ENCODE data around the gene ACOT11.
A peak's percentile ranks its signal among the peaks of the same experiment; 100 is the strongest.

Gene ACOT11

DNA sequence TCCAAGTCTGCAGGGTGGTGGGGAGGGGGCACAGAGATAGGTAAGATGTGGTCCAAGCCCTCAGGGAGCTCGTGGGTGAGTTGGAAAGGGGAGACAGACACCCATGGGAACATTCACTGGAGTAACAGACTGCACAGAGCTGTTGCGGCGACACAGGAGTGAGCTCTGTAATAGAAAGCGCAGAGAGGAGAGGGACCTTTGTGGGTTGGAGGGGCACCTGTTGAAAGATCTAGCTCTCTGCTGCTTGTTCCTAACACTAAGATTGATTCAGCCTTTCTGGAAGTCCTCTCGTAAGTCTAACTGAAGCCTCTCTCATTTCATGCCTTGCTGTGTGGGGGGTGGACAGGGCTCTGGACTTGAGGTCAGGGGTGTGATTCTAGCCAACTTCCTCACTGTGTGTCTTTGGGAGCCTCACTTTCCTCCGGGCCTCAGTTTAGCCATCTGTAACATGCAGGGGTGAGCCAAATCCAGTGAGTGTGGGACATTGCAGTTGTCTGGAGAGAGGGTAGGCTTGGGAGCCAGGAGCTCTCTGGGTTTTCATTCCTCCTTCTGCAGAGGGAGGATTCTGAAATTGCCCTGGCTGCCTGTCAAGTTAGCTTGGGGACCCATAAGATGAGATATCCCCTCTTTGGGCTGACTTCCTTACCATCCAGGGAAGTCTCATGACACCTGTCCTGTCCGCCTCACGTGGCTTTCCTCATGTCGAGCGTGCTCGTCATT is 2.0 kb upstream of the ACOT11 start:
- no peaks in the 10 kb centered on the region for H3K36me3 ChIP-seq (ENCODE audit: insufficient read depth, low read length)
- no peak overlapping the region for H3K9ac ChIP-seq (ENCODE audit: low read depth, low read length)
- H3K4me1 ChIP-seq (ENCODE audit: insufficient read depth, low read length): peaks cover 26% of the 10 kb centered on the region
- H3K9me3 ChIP-seq (ENCODE audit: control insufficient read depth, insufficient read depth, low read length): no peaks in the 10 kb centered on the region

DNA sequence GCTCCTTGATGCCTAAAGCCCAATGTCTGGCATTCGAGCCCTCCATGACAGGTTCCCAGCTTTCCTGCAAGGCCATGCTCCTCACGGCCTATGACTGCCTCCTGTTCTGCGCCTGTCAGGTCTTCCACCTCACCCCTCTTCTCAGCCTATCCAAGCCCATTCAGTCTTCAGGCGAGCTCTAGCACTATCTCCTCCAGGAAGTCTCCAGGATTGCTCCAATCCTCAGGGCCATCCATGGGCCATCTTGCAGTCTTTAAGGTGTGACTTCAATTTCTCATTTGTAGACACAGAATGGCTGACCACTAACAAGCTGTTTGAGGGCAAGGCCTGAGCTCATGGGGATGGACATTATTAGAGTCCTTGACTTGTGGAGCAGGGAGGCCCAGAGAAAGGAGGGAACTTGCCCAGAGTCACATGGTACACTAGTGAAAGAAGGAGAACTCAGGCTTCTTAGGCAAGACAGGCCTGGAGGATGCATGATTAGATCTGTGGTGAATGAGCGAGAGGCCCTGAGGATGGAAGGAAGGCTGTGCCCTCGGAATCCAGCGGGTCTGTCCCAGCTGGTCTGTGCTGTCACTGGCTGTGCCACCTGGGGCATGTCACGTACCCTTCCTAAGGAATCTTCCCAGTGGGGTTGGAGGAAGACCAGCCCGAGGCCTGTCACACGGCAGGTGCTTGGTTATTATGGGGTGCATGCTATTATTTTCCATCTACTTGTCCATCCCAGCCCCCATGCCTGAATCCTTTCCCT is 1.2 kb upstream of the ACOT11 start:
- no peaks in the 10 kb centered on the region for H3K9me3 ChIP-seq (ENCODE audit: control insufficient read depth, insufficient read depth, low read length)
- H3K4me1 ChIP-seq (ENCODE audit: insufficient read depth, low read length): peaks cover 26% of the 10 kb centered on the region
- no peak overlapping the region for H3K9ac ChIP-seq (ENCODE audit: low read depth, low read length)
- H3K36me3 ChIP-seq (ENCODE audit: insufficient read depth, low read length): no peaks in the 10 kb centered on the region

DNA sequence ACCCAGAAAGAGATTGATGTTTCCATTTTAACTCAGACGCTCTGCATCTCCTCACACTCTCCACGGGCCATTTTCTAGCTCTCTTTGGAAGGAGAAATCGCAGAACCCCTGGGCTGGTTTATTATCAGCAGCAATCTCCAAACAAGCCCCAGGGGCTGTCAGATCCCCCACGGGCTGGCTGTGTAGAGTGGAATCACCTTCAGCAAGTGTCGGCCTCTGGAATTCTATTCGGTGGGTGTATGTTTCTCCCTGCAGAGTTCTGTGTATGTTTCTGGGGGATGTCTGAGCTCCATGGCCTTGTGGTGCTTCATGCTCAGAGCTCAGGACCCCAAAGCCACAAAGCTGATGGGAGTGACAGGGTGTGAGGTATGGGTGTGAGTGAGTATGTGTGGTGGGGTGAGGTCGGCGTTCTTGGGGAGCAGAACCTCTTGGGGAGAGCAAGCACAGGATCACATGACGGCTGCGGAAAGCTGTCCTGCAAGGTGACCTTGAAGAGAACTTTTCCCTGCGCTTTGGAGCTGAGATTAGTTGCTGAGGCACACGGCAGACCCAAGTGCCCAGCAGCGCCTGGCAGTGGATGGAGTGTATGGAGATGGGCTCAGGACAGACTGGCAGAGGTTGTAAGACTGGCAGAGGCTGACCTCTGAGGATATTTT is 489 bp downstream of the ACOT11 start:
- Histone ChIP-seq H3K9ac (ENCODE audit: low read depth, low read length) (0 out of 2 replicates have a peak overlapping the region, but pooled peaks have one; percentile 8), H3K4me1 (ENCODE audit: insufficient read depth, low read length) (peaks cover 19% of the 10 kb centered on the region)

DNA sequence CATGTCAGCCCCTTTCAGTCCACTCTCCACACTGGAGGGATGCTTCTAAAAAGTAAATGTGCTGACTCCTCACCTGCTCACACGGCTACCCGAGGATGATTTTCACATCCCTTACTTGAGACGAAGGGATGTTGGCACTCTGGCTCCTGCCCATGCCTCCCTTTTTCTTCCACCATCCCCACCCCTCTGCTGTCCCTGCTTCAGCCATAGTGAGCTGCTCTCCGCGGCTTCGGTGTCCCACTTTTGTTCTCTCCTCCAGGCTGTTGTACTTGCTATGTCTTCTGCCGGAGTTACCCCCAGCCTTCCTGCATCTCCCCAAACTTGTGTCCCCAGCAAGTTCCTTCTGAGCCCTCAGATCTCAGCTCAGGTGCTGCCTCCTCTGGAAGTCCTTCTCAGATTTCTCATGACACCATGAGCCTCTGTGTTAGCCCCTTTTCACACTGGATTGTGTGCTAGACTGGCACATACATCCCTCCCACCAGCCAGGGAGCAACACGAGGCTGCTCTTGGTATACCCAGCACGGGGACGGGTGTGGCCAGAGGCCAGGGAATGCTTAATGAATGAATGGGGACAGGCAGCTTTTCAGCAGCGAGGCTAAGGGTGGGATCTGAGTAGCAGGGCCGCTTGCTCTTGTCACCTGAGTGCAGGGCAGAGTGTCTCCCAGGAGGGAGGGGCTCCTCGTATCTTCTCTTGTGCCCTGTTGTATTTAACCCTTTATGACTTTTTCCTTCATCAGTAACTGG is 1.3 kb downstream of the ACOT11 start:
- no peaks in the 10 kb centered on the region for H3K9me3 ChIP-seq (ENCODE audit: control insufficient read depth, insufficient read depth, low read length)
- H3K9ac ChIP-seq (ENCODE audit: low read depth, low read length): no peak overlapping the region
- peaks cover 16% of the 10 kb centered on the region; the same call in 1 of the 2 replicates for H3K4me1 ChIP-seq (ENCODE audit: insufficient read depth, low read length)
- H3K36me3 ChIP-seq (ENCODE audit: insufficient read depth, low read length): no peaks in the 10 kb centered on the region

More for the DNA sequence above, 489 bp downstream of the ACOT11 start:
- H3K9me3 ChIP-seq (ENCODE audit: control insufficient read depth, insufficient read depth, low read length): no peaks in the 10 kb centered on the region
- no peaks in the 10 kb centered on the region for H3K36me3 ChIP-seq (ENCODE audit: insufficient read depth, low read length)

DNA sequence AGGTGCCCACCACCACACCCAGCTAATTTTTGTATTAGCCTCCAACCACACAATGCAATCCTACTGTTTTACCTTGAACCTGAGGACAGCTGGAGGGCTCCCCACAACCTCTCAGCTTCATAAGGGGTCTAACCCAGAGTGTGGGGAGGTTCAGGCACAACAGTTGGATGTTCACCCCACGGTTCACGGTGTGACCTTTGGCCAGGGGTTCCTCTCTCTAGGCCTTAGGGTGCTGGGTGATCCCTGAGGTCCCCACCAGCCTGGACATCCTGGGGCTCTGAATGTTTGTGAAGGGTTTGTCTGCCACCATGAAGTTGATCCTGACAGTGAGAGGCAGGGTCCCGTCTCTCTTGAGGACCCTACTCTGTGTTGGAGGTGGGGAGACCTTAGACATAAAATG is 3.9 kb downstream of the ACOT11 start:
- Histone ChIP-seq H3K36me3 (ENCODE audit: insufficient read depth, low read length) (no peaks in the 10 kb centered on the region), H3K9me3 (ENCODE audit: control insufficient read depth, insufficient read depth, low read length) (no peaks in the 10 kb centered on the region), H3K4me1 (ENCODE audit: insufficient read depth, low read length) (peaks cover 16% of the 10 kb centered on the region; the same call in 1 of the 2 replicates), H3K9ac (ENCODE audit: low read depth, low read length) (no peak overlapping the region)

DNA sequence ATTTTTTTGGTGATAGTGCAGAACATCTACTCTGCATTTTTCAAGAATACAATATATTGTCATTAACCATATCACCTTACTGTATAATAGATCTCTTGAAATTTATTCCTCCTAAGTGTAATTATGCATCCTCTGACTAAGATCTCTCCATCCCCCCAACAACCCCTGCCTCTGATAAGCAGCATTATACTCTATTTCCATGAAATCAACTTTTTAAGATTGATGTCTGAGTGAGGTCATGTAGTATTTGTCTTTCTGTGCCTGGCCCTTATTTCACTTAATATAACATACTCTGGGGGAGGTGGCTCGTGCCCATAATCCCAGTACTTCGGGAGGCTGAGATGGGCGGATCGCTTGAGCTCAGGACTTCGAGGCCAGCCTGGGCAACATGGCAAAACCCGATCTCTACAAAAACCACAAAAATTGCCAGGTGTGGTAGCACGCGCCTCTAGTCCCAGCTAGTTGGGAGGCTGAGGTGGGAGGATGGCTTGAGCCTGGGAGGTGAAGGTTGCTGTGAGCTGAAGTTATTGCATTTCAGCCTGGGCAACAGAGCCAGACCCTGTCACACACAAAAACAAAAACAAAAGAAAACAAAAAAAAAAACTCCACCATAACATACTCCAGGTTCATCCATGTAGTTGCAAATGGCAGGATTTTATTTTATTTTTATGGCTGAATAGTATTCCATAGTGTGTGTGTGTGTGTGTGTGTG is 5.7 kb downstream of the ACOT11 start:
- Histone ChIP-seq H3K4me1 (ENCODE audit: insufficient read depth, low read length) (0 out of 2 replicates have a peak, but pooled peaks cover 9% of the 10 kb centered on the region), H3K9me3 (ENCODE audit: control insufficient read depth, insufficient read depth, low read length) (no peaks in the 10 kb centered on the region), H3K9ac (ENCODE audit: low read depth, low read length) (no peak overlapping the region), H3K36me3 (ENCODE audit: insufficient read depth, low read length) (no peaks in the 10 kb centered on the region)

DNA sequence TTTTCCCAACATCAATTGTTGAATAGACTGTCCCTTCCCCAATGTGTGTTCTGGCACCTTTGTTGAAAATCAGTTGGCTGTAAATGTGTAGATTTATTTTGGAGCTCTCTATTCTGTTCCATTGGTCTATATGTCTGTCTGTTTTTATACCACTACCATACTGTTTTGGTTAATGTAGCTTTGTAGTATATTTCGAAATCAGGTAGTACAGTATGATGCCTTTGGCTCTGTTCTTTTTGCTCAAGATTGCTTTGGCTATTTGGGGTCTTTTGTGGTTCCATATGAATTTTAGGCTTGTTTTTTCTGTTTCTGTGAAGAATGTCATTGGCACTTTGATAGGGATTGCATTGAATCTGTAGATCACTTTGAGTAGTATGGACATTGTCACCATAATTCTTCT is 8.1 kb downstream of the ACOT11 start:
- Histone ChIP-seq H3K9ac (ENCODE audit: low read depth, low read length) (no peak overlapping the region), H3K9me3 (ENCODE audit: control insufficient read depth, insufficient read depth, low read length) (no peaks in the 10 kb centered on the region), H3K4me1 (ENCODE audit: insufficient read depth, low read length) (no peaks in the 10 kb centered on the region), H3K36me3 (ENCODE audit: insufficient read depth, low read length) (no peaks in the 10 kb centered on the region)

DNA sequence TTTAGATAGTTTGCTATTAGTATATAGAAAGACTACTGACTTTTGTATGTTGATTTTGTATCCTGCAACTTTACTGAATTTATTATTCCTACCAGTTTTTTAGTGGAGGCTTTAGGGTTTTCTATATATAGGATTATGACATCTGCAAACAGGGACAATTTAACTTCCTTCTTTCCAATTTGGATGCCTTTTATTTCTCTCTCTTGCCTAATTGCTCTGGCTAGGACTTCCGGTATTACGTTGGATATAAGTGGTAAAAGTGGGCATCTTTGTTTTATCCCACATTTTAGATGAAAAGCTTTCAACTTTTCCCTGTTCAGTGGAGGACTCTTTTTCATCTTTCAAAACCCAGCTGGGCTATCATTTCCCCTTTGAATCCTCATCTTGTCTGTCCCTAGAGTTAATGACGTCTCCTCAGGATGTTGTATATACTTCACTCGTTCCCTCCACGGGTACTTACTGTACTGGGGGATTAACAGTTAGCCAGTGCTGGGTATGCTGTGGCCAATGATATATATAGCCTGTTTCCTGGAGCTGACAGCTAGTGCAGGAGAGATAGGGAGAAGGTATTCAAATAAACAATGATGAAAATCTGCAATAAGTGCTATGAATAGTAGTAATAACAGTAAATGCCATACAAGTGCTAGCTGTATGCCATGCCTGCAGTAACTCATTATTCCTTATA is 9.8 kb downstream of the ACOT11 start:
- Histone ChIP-seq H3K4me1 (ENCODE audit: insufficient read depth, low read length) (no peaks in the 10 kb centered on the region), H3K9ac (ENCODE audit: low read depth, low read length) (no peak overlapping the region), H3K36me3 (ENCODE audit: insufficient read depth, low read length) (no peaks in the 10 kb centered on the region), H3K9me3 (ENCODE audit: control insufficient read depth, insufficient read depth, low read length) (no peaks in the 10 kb centered on the region)

DNA sequence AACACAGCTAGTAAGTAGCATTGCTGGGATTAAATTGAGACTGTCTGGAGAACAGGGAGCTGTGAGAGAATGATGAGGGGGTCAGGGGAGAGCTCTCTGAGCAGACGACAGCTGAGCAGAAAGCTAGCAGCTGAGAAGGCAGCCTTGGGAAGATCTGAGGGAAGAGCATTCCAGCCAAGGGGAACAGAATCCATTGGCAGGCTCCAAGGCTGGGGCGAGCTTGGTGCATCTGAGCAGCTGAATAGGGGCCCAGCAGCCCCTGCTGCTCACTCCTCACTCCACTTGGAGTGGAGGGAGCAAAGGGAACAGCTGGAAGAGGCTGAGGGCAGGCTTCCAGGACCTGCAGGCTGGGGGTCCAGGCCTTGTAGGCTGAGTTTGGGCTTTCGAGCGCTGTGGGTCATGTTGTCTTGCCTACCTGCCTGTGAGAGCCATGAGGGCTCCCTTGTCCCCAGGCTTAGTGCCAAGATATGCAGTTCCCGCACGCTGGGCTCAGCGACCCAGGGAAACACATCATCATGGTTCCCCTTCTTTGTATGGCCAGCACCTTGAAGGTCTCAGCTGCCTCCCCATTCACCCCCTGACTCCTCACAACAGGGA is 10.5 kb downstream of the ACOT11 start:
- no peaks in the 10 kb centered on the region for H3K36me3 ChIP-seq (ENCODE audit: insufficient read depth, low read length)
- H3K9ac ChIP-seq (ENCODE audit: low read depth, low read length): no peak overlapping the region
- H3K9me3 ChIP-seq (ENCODE audit: control insufficient read depth, insufficient read depth, low read length): no peaks in the 10 kb centered on the region
- H3K4me1 ChIP-seq (ENCODE audit: insufficient read depth, low read length): no peaks in the 10 kb centered on the region

DNA sequence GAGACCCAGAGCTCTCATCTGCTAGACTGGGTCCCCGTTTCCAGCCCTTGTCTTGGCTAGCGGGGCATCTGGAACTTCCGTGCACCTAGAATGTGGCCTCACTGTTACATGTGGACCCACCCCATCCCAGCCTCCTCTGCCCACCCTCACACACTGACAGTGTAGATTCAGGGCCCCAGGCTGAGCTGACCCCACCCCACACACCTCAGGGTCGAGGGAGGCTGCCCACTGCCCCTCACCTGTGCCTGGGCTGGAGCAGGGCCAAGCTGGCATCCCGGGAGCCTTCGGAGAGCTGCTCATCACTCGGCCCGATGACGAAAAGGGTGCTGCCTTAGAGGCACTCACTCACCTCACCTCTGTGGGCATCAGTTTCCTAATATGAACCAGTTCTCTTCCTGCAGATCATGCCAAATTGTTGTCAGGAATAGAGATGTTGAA is 11.1 kb downstream of the ACOT11 start:
- H3K4me1 ChIP-seq (ENCODE audit: insufficient read depth, low read length): 0 out of 2 replicates have a peak, but pooled peaks cover 2% of the 10 kb centered on the region
- H3K9ac ChIP-seq (ENCODE audit: low read depth, low read length): no peak overlapping the region
- H3K36me3 ChIP-seq (ENCODE audit: insufficient read depth, low read length): no peaks in the 10 kb centered on the region
- H3K9me3 ChIP-seq (ENCODE audit: control insufficient read depth, insufficient read depth, low read length): no peaks in the 10 kb centered on the region

DNA sequence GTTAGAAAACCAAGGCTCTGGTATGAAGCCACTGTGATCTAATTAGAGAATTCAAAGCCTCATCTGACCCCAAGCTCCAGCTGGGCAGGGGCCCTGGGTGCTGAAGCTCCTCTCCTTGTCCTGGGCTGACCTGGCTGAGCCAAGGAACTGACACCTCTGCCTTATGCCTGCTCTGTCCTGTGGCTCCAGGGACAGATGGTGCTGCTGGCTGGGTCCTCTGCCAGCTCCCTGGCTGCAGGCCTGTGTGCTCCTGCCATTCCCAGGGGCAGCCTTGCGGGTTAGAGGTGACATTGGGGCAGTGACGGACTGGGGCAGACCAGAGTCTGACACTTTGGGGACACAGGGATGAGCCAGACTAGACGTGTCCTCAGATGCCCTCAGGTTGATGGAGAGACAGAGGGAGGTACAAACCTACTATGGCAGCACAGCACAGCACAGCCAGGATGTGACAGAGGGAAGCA is 11.8 kb downstream of the ACOT11 start:
- Histone ChIP-seq H3K4me1 (ENCODE audit: insufficient read depth, low read length) (0 out of 2 replicates have a peak, but pooled peaks cover 3% of the 10 kb centered on the region), H3K9ac (ENCODE audit: low read depth, low read length) (no peak overlapping the region), H3K36me3 (ENCODE audit: insufficient read depth, low read length) (no peaks in the 10 kb centered on the region), H3K9me3 (ENCODE audit: control insufficient read depth, insufficient read depth, low read length) (no peaks in the 10 kb centered on the region)

DNA sequence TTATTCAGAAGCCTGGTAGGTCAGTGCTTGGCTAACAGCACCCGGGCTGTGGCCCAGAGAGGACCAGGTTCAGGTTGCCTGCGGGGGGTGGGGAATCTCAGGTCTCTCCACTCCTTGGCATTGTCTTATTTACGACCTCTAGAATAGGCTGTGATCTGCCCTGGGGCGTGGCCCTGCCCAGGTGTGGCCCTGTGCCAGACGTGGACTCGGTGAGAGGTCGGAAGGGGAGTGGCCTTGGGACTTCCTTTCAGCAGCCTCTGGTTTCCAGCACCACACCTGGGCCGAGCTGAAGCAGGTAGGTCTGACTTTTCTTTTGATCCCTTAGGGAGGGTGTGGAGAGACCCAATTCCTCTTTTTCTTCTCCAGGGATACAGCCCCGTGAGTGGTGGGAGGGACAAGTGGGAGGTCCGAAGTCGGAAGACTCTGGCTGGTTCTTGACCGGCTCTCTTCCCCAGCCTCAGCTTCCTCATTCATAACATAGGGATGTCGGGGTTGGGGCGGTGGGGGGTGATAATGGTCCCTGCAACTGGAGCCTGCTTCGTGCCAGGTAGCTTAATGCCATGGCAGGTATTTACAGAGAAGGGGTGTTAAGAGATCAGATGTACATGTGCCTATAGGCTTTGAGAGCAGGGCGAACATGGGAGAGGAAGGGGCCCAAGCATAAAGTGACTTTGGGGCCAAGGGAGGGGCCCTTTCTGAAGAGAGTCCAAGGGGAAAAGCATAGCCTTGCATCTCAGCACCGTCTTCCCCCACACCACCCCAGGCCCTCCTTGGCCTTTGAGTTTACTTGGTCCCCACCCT is 16.5 kb downstream of the ACOT11 start:
- H3K36me3 ChIP-seq (ENCODE audit: insufficient read depth, low read length): no peaks in the 10 kb centered on the region
- no peaks in the 10 kb centered on the region for H3K9me3 ChIP-seq (ENCODE audit: control insufficient read depth, insufficient read depth, low read length)
- no peak overlapping the region for H3K9ac ChIP-seq (ENCODE audit: low read depth, low read length)
- peaks cover 9% of the 10 kb centered on the region for H3K4me1 ChIP-seq (ENCODE audit: insufficient read depth, low read length)
